ENCODE measurements around the gene TOR1A. TPM values are rescaled to one million over a fixed set of nuclear protein-coding genes. Genes with fewer than 3 reads are reported as not detected.

TOR1A gene
- total RNA-seq, 1 donor from 2014 or later, result 19.2 TPM

DNA sequence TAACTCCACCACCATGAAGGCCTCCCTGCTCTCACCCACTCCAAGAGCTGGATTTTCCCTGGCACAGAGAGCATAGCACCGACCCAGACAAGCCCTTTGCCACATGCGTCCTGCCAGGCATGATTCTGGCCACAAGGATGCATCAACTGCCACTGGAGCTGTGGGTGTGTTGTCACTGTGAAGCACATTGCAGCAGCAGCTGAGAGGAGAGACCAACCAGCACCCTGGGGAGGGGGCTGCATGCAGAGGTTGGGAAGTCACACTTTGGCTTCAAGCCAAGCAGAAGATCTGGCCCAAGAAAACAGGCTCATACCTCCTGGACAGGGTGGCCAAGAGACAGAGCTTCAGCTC lies 48.5 kb downstream of the TOR1A start:
- DNase-seq (ENCODE audit: low read depth) (no peak), FAIRE-seq (no peak)
- TF ChIP-seq, protein P1, sequence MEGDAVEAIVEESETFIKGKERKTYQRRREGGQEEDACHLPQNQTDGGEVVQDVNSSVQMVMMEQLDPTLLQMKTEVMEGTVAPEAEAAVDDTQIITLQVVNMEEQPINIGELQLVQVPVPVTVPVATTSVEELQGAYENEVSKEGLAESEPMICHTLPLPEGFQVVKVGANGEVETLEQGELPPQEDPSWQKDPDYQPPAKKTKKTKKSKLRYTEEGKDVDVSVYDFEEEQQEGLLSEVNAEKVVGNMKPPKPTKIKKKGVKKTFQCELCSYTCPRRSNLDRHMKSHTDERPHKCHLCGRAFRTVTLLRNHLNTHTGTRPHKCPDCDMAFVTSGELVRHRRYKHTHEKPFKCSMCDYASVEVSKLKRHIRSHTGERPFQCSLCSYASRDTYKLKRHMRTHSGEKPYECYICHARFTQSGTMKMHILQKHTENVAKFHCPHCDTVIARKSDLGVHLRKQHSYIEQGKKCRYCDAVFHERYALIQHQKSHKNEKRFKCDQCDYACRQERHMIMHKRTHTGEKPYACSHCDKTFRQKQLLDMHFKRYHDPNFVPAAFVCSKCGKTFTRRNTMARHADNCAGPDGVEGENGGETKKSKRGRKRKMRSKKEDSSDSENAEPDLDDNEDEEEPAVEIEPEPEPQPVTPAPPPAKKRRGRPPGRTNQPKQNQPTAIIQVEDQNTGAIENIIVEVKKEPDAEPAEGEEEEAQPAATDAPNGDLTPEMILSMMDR (IDR thresholded peaks at IDR 0.05; ENCODE audit: insufficient read depth, low read length, severe bottlenecking), result no peak
- no peak overlapping the region for H3K4me3 ChIP-seq (ENCODE audit: low read depth, low read length)
- H3K27me3 ChIP-seq (ENCODE audit: control insufficient read depth, insufficient read depth, low read length), result peaks cover 7% of the 10 kb centered on the region
- H3K36me3 ChIP-seq (ENCODE audit: control insufficient read depth, insufficient read depth, low read length), result no peaks in the 10 kb centered on the region

DNA sequence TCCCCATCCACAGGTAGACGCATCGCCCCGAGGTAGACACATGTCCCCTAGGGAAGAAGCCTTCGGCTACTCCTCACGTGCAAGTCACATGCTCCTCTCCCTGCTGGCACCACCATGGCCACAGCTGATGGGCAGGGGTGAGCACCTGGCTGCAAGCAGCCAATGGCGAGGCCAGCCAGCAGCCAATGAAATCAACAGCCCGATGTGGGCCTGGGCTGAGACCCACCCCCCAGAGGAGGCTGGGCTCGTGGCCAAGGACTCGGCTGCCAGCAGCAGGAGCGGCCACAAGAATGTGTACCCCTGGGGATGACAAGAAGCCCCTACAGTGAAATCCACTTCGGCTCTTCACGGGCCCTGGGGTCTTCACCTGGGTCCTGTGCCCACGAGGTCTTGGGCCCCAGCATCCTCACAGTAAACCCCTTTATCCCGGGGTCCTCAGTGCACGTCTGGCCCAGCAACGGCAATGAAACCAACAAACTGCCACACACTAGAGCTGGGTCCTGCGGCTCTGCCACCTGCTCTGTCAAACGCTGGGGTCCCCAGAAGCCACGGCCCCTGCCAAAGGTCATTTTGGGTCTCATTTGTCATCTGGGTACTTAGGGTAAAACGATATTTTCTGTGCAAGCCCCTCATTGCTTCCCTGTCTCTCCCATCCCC lies 49.0 kb downstream of the TOR1A start:
- Histone ChIP-seq H3K4me3 (ENCODE audit: low read depth, low read length) (no peak overlapping the region), H3K36me3 (ENCODE audit: control insufficient read depth, insufficient read depth, low read length) (no peaks in the 10 kb centered on the region), H3K27me3 (ENCODE audit: control insufficient read depth, insufficient read depth, low read length) (peaks cover 7% of the 10 kb centered on the region)
- FAIRE-seq, result no peak
- TF ChIP-seq, protein P1 (IDR thresholded peaks at IDR 0.05; ENCODE audit: insufficient read depth, low read length, severe bottlenecking), result no peak
- no peak for DNase-seq (ENCODE audit: low read depth)

DNA sequence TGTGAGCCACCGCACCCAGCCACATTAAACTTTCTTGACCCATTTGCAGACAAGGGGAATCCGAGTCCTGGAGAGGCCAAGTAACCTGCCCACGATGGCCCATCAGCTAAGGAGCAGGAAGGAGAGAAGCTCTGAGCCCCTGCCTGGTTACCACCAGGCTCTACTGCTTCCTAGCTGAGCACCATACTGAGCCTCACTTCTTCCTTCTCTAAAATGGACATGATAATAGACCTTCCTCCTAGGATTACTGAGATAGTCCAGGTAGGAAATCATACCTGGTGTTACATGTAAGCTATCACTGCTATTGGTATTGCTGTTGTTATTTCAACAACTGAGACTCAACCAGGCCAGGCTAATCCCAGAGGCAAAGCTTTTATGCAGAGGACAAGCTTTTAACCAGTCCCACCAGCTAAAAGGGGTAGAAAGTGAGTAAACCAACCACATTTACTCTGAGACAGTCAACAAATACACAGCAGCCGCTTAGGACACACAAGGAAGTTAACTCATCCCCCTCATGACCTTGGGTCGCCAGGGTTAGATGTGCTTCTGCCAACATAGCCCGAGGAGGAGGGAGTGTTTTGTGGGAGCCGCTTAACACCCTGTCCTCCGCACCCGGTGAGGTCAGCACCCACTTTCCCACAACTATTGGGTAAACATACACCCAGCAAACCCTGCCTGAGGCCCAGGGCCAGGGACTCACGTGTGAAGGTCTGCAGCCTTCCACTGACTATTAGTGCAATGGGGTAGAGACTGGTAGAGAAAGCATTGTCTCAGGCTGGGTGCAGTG lies 50.5 kb downstream of the TOR1A start:
- DNase-seq (ENCODE audit: low read depth), result peak; percentile 89
- Histone ChIP-seq H3K4me3 (ENCODE audit: low read depth, low read length) (no peak overlapping the region), H3K36me3 (ENCODE audit: control insufficient read depth, insufficient read depth, low read length) (no peaks in the 10 kb centered on the region), H3K27me3 (ENCODE audit: control insufficient read depth, insufficient read depth, low read length) (peaks cover 7% of the 10 kb centered on the region)
- no peak for FAIRE-seq
- TF ChIP-seq, protein P1 (IDR thresholded peaks at IDR 0.05; ENCODE audit: insufficient read depth, low read length, severe bottlenecking), result no peak

DNA sequence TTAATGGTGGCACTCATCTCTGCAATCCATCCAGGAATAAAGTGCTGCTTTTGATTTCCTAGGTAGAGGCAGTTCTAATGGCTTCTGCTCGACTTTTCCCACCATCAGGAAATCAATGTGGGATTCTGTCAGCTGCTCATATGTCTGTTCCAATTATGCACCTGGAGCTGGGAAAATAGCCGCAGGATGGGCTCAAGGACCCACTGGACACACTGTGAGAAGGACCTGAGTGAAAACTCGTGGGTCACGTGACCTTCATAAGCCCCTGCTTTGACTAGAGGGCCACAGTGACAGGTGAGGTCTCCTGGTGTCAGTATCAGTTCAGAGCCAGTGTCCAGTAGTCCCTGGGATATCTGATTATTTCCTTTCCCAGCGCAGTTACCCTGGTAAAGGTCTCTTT lies 53.2 kb downstream of the TOR1A start:
- FAIRE-seq, result no peak
- no peak for DNase-seq (ENCODE audit: low read depth)
- TF ChIP-seq, protein P1 (IDR thresholded peaks at IDR 0.05; ENCODE audit: insufficient read depth, low read length, severe bottlenecking), result no peak

DNA sequence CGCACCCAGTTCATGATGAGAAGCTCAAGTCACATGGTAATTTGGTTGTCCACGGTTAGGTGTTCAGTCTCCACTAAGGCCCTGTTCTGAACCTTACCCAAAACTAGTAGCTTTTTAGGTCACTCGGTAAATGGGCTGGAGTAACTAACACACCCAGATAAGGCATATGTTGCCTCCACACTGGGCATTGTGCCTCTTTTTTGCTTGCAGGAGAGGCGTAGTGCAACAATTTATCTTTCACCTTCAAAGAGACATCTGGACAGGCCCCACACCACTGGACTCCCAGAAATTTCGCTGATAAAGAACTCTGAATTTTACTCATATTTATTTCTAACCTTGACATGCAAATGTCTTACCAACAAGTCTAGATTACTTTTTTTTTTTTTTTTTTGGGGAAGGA lies 54.3 kb downstream of the TOR1A start:
- H3K4me3 ChIP-seq (ENCODE audit: low read depth, low read length), result no peak overlapping the region
- DNase-seq (ENCODE audit: low read depth), result no peak
- TF ChIP-seq, protein P1 (IDR thresholded peaks at IDR 0.05; ENCODE audit: insufficient read depth, low read length, severe bottlenecking), result no peak
- H3K27me3 ChIP-seq (ENCODE audit: control insufficient read depth, insufficient read depth, low read length), result peaks cover 4% of the 10 kb centered on the region
- H3K36me3 ChIP-seq (ENCODE audit: control insufficient read depth, insufficient read depth, low read length), result no peaks in the 10 kb centered on the region
- FAIRE-seq, result no peak

More for the DNA sequence above, 53.2 kb downstream of the TOR1A start:
- Histone ChIP-seq H3K36me3 (ENCODE audit: control insufficient read depth, insufficient read depth, low read length) (no peaks in the 10 kb centered on the region), H3K27me3 (ENCODE audit: control insufficient read depth, insufficient read depth, low read length) (peaks cover 7% of the 10 kb centered on the region), H3K4me3 (ENCODE audit: low read depth, low read length) (no peak overlapping the region)
